OCI-LY7 (cell line): ENCODE data around the gene ACSS1. TPM values are rescaled to one million over a fixed set of nuclear protein-coding genes. Genes with fewer than 3 reads are reported as not detected.

Source experiments
- BruUV-seq: library from RNA; stranded (reverse); fragments of 400-500 nt; replicated peaks from 2 replicates; lab custom pipeline; 2021; lab: Mats Ljungman, UMichigan
- CTCF ChIA-PET: fragments of 300-600 bp; sonication (Branson Sonifier 250); formaldehyde crosslinking; loops from one replicate; lab custom pipeline; 2022; ENCODE audit warnings: antibody characterized with exemption; ENCODE audit not compliant: unreplicated experiment; lab: Charles Lee
- POLR2A ChIA-PET: fragments of 300-600 bp; sonication (Branson Sonifier 250); formaldehyde crosslinking; loops from one replicate; lab custom pipeline; 2022; ENCODE audit warnings: antibody characterized with exemption; lab: Charles Lee
- DNase-seq: peaks from one replicate; pipeline ENCODE4 v3.0.0-alpha.2; 2015; ENCODE audit warnings: low spot score
- H2AFZ ChIP-seq: fragments of 200-600 bp; sonication (generic), shearing (Covaris generic); 2 replicates; pipeline ENCODE4 v1.6.1; 2014; ENCODE audit warnings: mild to moderate bottlenecking, antibody characterized with exemption, low read length, moderate library complexity
- H3K27ac ChIP-seq: fragments of 200-600 bp; sonication (generic); 2 replicates; pipeline ENCODE4 v1.5.1; 2014; ENCODE audit warnings: mixed run types, low read depth, mild to moderate bottlenecking, moderate library complexity, low read length, inconsistent platforms; ENCODE audit not compliant: poor library complexity, severe bottlenecking
- H3K36me3 ChIP-seq: fragments of 200-600 bp; sonication (generic); 2 replicates; pipeline ENCODE4 v1.6.1; 2014; ENCODE audit warnings: mild to moderate bottlenecking, antibody characterized with exemption, low read length, moderate library complexity, mixed read lengths; ENCODE audit not compliant: insufficient read depth
- H3K4me1 ChIP-seq: fragments of 200-600 bp; sonication (generic); 2 replicates; pipeline ENCODE4 v1.5.1; 2014; ENCODE audit warnings: mild to moderate bottlenecking, low read length; ENCODE audit not compliant: insufficient read depth, poor library complexity, severe bottlenecking
- H3K4me2 ChIP-seq: fragments of 200-600 bp; sonication (generic); 2 replicates; pipeline ENCODE4 v1.6.1; 2014; ENCODE audit warnings: mild to moderate bottlenecking, low read length
- H3K4me3 ChIP-seq: fragments of 200-600 bp; sonication (generic); 2 replicates; pipeline ENCODE4 v1.5.1; 2014; ENCODE audit warnings: mild to moderate bottlenecking, low read depth, low read length; ENCODE audit not compliant: poor library complexity, severe bottlenecking
- H3K79me2 ChIP-seq: fragments of 200-600 bp; sonication (generic); 2 replicates; pipeline ENCODE4 v1.6.1; 2016; ENCODE audit warnings: low read depth, mild to moderate bottlenecking, low read length, moderate library complexity, mixed read lengths; ENCODE audit not compliant: insufficient read depth
- H3K9me2 ChIP-seq: fragments of 200-600 bp; sonication (generic); 2 replicates; pipeline ENCODE4 v1.6.1; 2016; ENCODE audit warnings: mild to moderate bottlenecking, low read length, mixed read lengths; ENCODE audit not compliant: insufficient read depth
- H3K9me3 ChIP-seq: fragments of 200-600 bp; sonication (generic); 2 replicates; pipeline ENCODE4 v1.6.1; 2014; ENCODE audit warnings: mild to moderate bottlenecking, mixed run types, low read length, mixed read lengths
- H4K20me1 ChIP-seq: fragments of 200-600 bp; sonication (generic); 2 replicates; pipeline ENCODE4 v1.6.1; 2014; ENCODE audit warnings: mild to moderate bottlenecking, antibody characterized with exemption, low read length, moderate library complexity, mixed read lengths; ENCODE audit not compliant: insufficient read depth
- EZH2phosphoT487 ChIP-seq: fragments of 200-600 bp; sonication (generic); IDR thresholded peaks from 2 replicates; pipeline ENCODE4 v1.6.1; 2018; ENCODE audit warnings: low read depth, borderline replicate concordance, mild to moderate bottlenecking, mixed run types, antibody characterized with exemption, low read length, moderate library complexity, mixed read lengths
- intact Hi-C: fragments of 100-400 bp; cut with micrococcal nuclease; formaldehyde crosslinking; loops from one replicate; pipeline ENCODE4 v1.10.0; 2022; ENCODE audit not compliant: unreplicated experiment
- total RNA-seq, 2 experiments: library from RNA; depleted of rRNA in 1 of 2; stranded (reverse); fragments of >200 nt in 1 of 2; shearing (Covaris generic) in 1 of 2; gene quantifications; 2 replicates each; pipeline ENCODE4 v1.2.3, GENCODE V29; 2014 to 2022
- TF ChIP-seq, protein P1 (sequence below): fragments of 200-600 bp; sonication (generic); conservative IDR thresholded peaks from 2 replicates; pipeline ENCODE4 v1.5.1; 2014; ENCODE audit warnings: mild to moderate bottlenecking, antibody characterized with exemption, low read length, moderate library complexity, mixed read lengths

The ACSS1 gene
- total RNA-seq, 2 experiments from 2014 or later = 0.35 to 0.40 TPM

DNA sequence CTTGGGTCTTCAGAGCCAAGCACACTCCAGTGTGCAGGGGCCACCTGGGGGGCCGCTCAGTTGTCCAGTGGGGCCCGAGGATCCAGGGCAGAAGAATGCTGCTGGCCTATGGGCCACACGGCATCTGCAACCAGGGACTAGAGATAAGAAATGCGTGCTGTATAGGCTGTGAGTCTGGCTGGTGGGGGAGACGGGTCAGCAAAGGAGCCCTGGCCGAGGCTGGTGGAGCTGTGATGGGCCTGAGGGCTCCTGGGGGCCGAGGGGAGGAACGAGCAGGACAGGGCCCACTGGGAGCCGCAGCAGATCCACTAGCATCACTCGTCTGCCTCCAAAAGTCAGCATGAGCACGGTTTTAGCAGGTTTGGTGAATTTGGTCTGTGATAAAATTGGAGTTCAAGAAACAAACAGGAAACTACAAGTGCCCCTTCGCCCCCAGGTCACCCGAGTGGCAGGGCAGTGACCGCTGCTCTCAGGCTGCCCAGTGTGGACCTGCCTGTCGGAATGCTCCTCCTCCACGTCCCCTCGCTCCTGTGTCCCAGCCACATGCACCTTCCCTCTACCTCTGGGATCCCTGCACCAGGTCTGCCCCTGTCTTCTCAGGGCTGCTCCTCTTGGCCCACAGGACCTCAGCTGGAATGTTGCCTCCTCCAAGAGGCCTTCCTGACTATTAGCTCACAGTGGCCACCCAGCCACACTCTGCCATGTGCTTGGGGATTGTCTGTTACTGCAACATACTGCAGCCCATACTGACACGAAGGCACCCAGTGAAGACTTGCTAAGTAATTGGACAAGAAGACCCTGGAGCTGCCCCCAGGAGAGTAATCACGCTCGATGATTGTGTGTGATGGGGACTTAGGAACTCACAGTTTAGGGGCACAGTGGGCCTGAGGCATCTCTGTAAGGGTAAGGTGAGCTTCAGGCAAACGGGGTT lies 10.9 kb downstream of the ACSS1 start:
- H3K36me3 ChIP-seq = no peaks in the 10 kb centered on the region
- POLR2A ChIA-PET = interaction anchor here (1.3 kb wide), 1 partner anchor 10 kb away, joined by 7 read pairs; no protein-coding TSS in a partner anchor
- H2AFZ ChIP-seq = no peak overlapping the region
- no peak for TF ChIP-seq EZH2phosphoT487
- TF ChIP-seq, protein P1, sequence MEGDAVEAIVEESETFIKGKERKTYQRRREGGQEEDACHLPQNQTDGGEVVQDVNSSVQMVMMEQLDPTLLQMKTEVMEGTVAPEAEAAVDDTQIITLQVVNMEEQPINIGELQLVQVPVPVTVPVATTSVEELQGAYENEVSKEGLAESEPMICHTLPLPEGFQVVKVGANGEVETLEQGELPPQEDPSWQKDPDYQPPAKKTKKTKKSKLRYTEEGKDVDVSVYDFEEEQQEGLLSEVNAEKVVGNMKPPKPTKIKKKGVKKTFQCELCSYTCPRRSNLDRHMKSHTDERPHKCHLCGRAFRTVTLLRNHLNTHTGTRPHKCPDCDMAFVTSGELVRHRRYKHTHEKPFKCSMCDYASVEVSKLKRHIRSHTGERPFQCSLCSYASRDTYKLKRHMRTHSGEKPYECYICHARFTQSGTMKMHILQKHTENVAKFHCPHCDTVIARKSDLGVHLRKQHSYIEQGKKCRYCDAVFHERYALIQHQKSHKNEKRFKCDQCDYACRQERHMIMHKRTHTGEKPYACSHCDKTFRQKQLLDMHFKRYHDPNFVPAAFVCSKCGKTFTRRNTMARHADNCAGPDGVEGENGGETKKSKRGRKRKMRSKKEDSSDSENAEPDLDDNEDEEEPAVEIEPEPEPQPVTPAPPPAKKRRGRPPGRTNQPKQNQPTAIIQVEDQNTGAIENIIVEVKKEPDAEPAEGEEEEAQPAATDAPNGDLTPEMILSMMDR = no peak
- no peak for DNase-seq
- BruUV-seq = no TSS peak
- H3K9me2 ChIP-seq = no peaks in the 10 kb centered on the region
- H3K4me1 ChIP-seq = peaks cover 20% of the 10 kb centered on the region
- H3K4me2 ChIP-seq = no peak overlapping the region
- no peaks in the 10 kb centered on the region for H3K9me3 ChIP-seq
- H4K20me1 ChIP-seq = no peaks in the 10 kb centered on the region
- no peak overlapping the region for H3K27ac ChIP-seq
- H3K4me3 ChIP-seq = no peak overlapping the region
- CTCF ChIA-PET = no interaction called here
- intact Hi-C loops = no loop called here
- H3K79me2 ChIP-seq = no peaks in the 10 kb centered on the region

DNA sequence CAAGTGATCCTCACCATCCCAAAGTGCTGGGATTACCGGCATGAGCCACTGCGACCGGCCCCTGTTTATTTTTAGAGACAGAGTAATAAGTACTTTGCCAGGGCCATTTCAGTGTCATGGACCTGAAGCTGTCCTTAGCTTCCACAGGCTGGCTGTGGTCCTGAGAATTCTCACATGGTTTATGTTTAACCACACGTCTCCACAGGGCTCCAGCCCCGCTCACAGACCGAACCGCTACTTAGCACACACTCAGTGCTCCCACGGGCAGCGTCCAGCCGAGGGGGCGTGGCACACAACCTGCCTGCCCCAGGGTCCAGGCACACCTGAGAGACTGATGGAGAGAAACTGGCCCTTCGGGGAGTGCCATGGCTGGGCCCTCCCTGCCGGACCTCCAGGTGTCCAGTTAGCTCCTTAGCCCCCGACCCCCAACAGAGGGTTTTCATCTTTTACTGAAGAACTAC lies 11.7 kb downstream of the ACSS1 start:
- TF ChIP-seq, protein P1 = no peak
- TF ChIP-seq EZH2phosphoT487 = no peak

More for the DNA sequence above, 11.7 kb downstream of the ACSS1 start:
- Histone ChIP-seq H3K4me1 (peaks cover 20% of the 10 kb centered on the region), H3K36me3 (no peaks in the 10 kb centered on the region), H3K9me3 (no peaks in the 10 kb centered on the region), H3K27ac (no peak overlapping the region), H2AFZ (no peak overlapping the region), H3K4me3 (no peak overlapping the region), H3K79me2 (no peaks in the 10 kb centered on the region), H3K4me2 (no peak overlapping the region), H4K20me1 (no peaks in the 10 kb centered on the region), H3K9me2 (no peaks in the 10 kb centered on the region)
- ChIA-PET CTCF (no interaction called here), POLR2A (interaction anchor here (0.6 to 1.5 kb wide), 2 partner anchors 10 to 40 kb away, joined by 3 to 4 read pairs; no protein-coding TSS in a partner anchor)
- no TSS peak for BruUV-seq
- no peak for DNase-seq
- intact Hi-C loops = no loop called here
